Measurements from ENCODE around the gene PRICKLE1.

The PRICKLE1 gene

GRCh38 chr12:42588524-42589464 is 752 bp downstream of the PRICKLE1 start:
- peak; percentile 38 for DNase-seq (ENCODE audit: low spot score)

- no peak for DNase-seq (ENCODE audit: low spot score)
Measured at GRCh38 chr12:42587601-42588523, 1.7 kb downstream of the PRICKLE1 start.

GRCh38 chr12:42586268-42586667 is 3.3 kb downstream of the PRICKLE1 start:
- DNase-seq (ENCODE audit: low spot score), result no peak

- DNase-seq (ENCODE audit: low spot score), result no peak
Measured at GRCh38 chr12:42585841-42586216, 3.7 kb downstream of the PRICKLE1 start.

GRCh38 chr12:42585154-42585840 is 4.2 kb downstream of the PRICKLE1 start:
- DNase-seq (ENCODE audit: low spot score), result no peak

GRCh38 chr12:42584651-42585111 is 4.9 kb downstream of the PRICKLE1 start:
- no peak for DNase-seq (ENCODE audit: low spot score)

GRCh38 chr12:42583016-42583415 is 6.5 kb downstream of the PRICKLE1 start:
- DNase-seq (ENCODE audit: low spot score), result no peak

- DNase-seq (ENCODE audit: low spot score), result no peak
Measured at GRCh38 chr12:42582498-42582897, 7.0 kb downstream of the PRICKLE1 start.

GRCh38 chr12:42582050-42582449 is 7.5 kb downstream of the PRICKLE1 start:
- DNase-seq (ENCODE audit: low spot score), result no peak

GRCh38 chr12:42576374-42576773 is 13.2 kb downstream of the PRICKLE1 start:
- DNase-seq (ENCODE audit: low spot score), result no peak

- no peak for DNase-seq (ENCODE audit: low spot score)
Measured at GRCh38 chr12:42575717-42576116, 13.8 kb downstream of the PRICKLE1 start.

- peak; percentile 27 for DNase-seq (ENCODE audit: low spot score)
Measured at GRCh38 chr12:42574851-42575266, 14.7 kb downstream of the PRICKLE1 start.

- DNase-seq (ENCODE audit: low spot score), result no peak
Measured at GRCh38 chr12:42571327-42572009, 18.1 kb downstream of the PRICKLE1 start.

- no peak for DNase-seq (ENCODE audit: low spot score)
Measured at GRCh38 chr12:42570076-42570475, 19.5 kb downstream of the PRICKLE1 start.

- peak; percentile 27 for DNase-seq (ENCODE audit: low spot score)
Measured at GRCh38 chr12:42568952-42569915, 20.3 kb downstream of the PRICKLE1 start.

- no peak for DNase-seq (ENCODE audit: low spot score)
Measured at GRCh38 chr12:42565633-42566032, 23.9 kb downstream of the PRICKLE1 start.

- DNase-seq (ENCODE audit: low spot score), result no peak
Measured at GRCh38 chr12:42564996-42565395, 24.6 kb downstream of the PRICKLE1 start.

GRCh38 chr12:42564556-42564955 is 25.0 kb downstream of the PRICKLE1 start:
- DNase-seq (ENCODE audit: low spot score), result peak; percentile 67

GRCh38 chr12:42560977-42561376 is 28.6 kb downstream of the PRICKLE1 start:
- no peak for DNase-seq (ENCODE audit: low spot score)

- DNase-seq (ENCODE audit: low spot score), result no peak
Measured at GRCh38 chr12:42557586-42558172, 31.9 kb downstream of the PRICKLE1 start.
